Measurements from ENCODE around the gene OGN. TPM values are rescaled to one million over a fixed set of nuclear protein-coding genes. Genes with fewer than 3 reads are reported as not detected.

OGN gene
- total RNA-seq, 1 donor from 2014 or later: not detected

- TF ChIP-seq CTCF (conservative IDR thresholded peaks at IDR 0.05; ENCODE audit: low read depth, low read length): no peak
- no peak for DNase-seq (ENCODE audit: low read depth)
- H3K4me3 ChIP-seq (ENCODE audit: low read depth, low read length): no peak overlapping the region
Observed at GRCh38 chr9:92405818-92406217, 1.4 kb upstream of the OGN start.

- no peak for TF ChIP-seq CTCF (conservative IDR thresholded peaks at IDR 0.05; ENCODE audit: low read depth, low read length)
- H3K4me3 ChIP-seq (ENCODE audit: low read depth, low read length): no peak overlapping the region
- DNase-seq (ENCODE audit: low read depth): no peak
Observed at GRCh38 chr9:92402826-92403745, 1.3 kb downstream of the OGN start.

- no peak for DNase-seq (ENCODE audit: low read depth)
- TF ChIP-seq CTCF (conservative IDR thresholded peaks at IDR 0.05; ENCODE audit: low read depth, low read length): no peak
- no peak overlapping the region for H3K4me3 ChIP-seq (ENCODE audit: low read depth, low read length)
Observed at GRCh38 chr9:92402360-92402759, 2.0 kb downstream of the OGN start.

- TF ChIP-seq CTCF (conservative IDR thresholded peaks at IDR 0.05; ENCODE audit: low read depth, low read length): no peak
- no peak for DNase-seq (ENCODE audit: low read depth)
- no peak overlapping the region for H3K4me3 ChIP-seq (ENCODE audit: low read depth, low read length)
Observed at GRCh38 chr9:92397853-92398252, 6.5 kb downstream of the OGN start.

- no peak for DNase-seq (ENCODE audit: low read depth)
- no peak for TF ChIP-seq CTCF (conservative IDR thresholded peaks at IDR 0.05; ENCODE audit: low read depth, low read length)
Observed at GRCh38 chr9:92395617-92396016, 8.8 kb downstream of the OGN start.

GRCh38 chr9:92393686-92394085, 10.7 kb downstream of the OGN start:
- TF ChIP-seq CTCF (conservative IDR thresholded peaks at IDR 0.05; ENCODE audit: low read depth, low read length): no peak
- no peak for DNase-seq (ENCODE audit: low read depth)
- no peak overlapping the region for H3K4me3 ChIP-seq (ENCODE audit: low read depth, low read length)

More at GRCh38 chr9:92395617-92396016, 8.8 kb downstream of the OGN start:
- no peak overlapping the region for H3K4me3 ChIP-seq (ENCODE audit: low read depth, low read length)

GRCh38 chr9:92392690-92393089, 11.7 kb downstream of the OGN start:
- DNase-seq (ENCODE audit: low read depth): no peak
- TF ChIP-seq CTCF (conservative IDR thresholded peaks at IDR 0.05; ENCODE audit: low read depth, low read length): no peak

More at GRCh38 chr9:92392690-92393089, 11.7 kb downstream of the OGN start:
- H3K4me3 ChIP-seq (ENCODE audit: low read depth, low read length): no peak overlapping the region

Data from epithelial cell of proximal tubule (primary cell).